Measurements from ENCODE around the gene CENPO. TPM values are rescaled to one million over a fixed set of nuclear protein-coding genes. Genes with fewer than 3 reads are reported as not detected.

CENPO gene
- total and polyA plus RNA-seq, 2 donors (not counting 3 experiments of a cell fraction or from before 2014, with no cell fraction given) = 26.8 to 45.3 TPM

DNA sequence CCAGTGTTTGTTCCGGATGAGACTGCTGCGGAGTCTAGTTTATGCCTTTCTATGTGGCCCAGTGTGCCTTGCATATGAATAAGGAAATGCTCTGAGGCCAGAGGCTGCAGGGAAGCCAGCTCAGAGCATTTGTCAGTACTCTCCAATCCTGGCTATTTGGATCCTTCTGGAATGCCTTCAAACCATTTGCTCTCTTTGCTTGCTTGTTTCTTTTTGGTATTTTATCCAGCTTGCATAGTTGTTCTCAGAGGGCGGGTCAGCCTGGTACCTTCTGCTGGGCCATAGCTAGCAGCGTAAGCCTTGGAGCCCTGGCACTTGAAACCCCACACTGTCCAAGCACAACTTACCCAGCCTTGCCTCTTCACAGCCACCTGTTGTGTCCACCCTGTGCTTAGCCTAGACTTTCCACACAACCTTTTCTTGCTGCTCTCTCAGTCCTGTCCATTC, 20.5 kb downstream of the CENPO start:
- Histone ChIP-seq H3K27me3 (ENCODE audit: control insufficient read depth in 2 of 2, insufficient read depth in 2 of 2, low read length in 2 of 2) (no peaks in the 10 kb centered on the region), H3K4me1 (ENCODE audit: control insufficient read depth, extremely low read depth, insufficient read depth, low read length) (peaks cover 24% of the 10 kb centered on the region), H4K20me1 (replicated peaks; ENCODE audit: control insufficient read depth, extremely low read depth, insufficient read depth, low read length) (no peaks in the 10 kb centered on the region), H3K79me2 (ENCODE audit: control insufficient read depth, insufficient read depth, low read length) (peaks cover 53% of the 10 kb centered on the region), H3K9me3 (replicated peaks; ENCODE audit: control insufficient read depth, insufficient read depth, low read length) (no peaks in the 10 kb centered on the region), H3K9me1 (replicated peaks; ENCODE audit: control insufficient read depth, extremely low read depth, insufficient read depth, low read length) (no peaks in the 10 kb centered on the region), H3K9ac (replicated peaks; ENCODE audit: extremely low read depth, insufficient read depth, low read length) (no peak overlapping the region), H3K4me3 (replicated peaks in 1 of 3; ENCODE audit: insufficient read depth in 1 of 3, low read depth in 1 of 3, low read length in 3 of 3) (no peak overlapping the region), H3K27ac (ENCODE audit: insufficient read depth, low read depth, low read length) (no peak overlapping the region), H3K4me2 (ENCODE audit: insufficient read depth, low read length) (no peak overlapping the region), H3K36me3 (ENCODE audit: control insufficient read depth in 2 of 2, extremely low read depth in 1 of 2, insufficient read depth in 2 of 2, low read length in 2 of 2) (peaks cover 0 to 10% of the 10 kb centered on the region in 2 experiments), H2AFZ (ENCODE audit: low read depth, low read length) (no peak overlapping the region)
- ChIA-PET CTCF (interaction anchor here (2.0 to 4.7 kb wide), 3 partner anchors 13 to 201 kb away, joined by 5 to 22 read pairs (median 17); partner anchors contain the start of genes CENPO and PTRHD1), POLR2A (no interaction called here)
- intact Hi-C loops (cut with micrococcal nuclease) = no loop called here
- BruUV-seq (replicated peaks) = no TSS peak
- TF ChIP-seq GATA2 (IDR thresholded peaks at IDR 0.05; ENCODE audit: insufficient read depth, insufficient read length, low read depth, low read length) = no peak
- no peak for TF ChIP-seq EZH2 (IDR thresholded peaks at IDR 0.05; ENCODE audit: borderline replicate concordance, low read depth, low read length, severe bottlenecking)
- TF ChIP-seq, protein P1, sequence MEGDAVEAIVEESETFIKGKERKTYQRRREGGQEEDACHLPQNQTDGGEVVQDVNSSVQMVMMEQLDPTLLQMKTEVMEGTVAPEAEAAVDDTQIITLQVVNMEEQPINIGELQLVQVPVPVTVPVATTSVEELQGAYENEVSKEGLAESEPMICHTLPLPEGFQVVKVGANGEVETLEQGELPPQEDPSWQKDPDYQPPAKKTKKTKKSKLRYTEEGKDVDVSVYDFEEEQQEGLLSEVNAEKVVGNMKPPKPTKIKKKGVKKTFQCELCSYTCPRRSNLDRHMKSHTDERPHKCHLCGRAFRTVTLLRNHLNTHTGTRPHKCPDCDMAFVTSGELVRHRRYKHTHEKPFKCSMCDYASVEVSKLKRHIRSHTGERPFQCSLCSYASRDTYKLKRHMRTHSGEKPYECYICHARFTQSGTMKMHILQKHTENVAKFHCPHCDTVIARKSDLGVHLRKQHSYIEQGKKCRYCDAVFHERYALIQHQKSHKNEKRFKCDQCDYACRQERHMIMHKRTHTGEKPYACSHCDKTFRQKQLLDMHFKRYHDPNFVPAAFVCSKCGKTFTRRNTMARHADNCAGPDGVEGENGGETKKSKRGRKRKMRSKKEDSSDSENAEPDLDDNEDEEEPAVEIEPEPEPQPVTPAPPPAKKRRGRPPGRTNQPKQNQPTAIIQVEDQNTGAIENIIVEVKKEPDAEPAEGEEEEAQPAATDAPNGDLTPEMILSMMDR (IDR thresholded peaks at IDR 0.05; ENCODE audit: extremely low read depth in 1 of 2, insufficient read depth in 1 of 2, low read depth in 1 of 2, low read length in 2 of 2) = no peak
- TF ChIP-seq, protein P2, sequence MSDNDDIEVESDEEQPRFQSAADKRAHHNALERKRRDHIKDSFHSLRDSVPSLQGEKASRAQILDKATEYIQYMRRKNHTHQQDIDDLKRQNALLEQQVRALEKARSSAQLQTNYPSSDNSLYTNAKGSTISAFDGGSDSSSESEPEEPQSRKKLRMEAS (IDR thresholded peaks at IDR 0.05; ENCODE audit: insufficient read depth, insufficient read length) = no peak
- TF ChIP-seq POLR2AphosphoS5 (IDR thresholded peaks at IDR 0.05; ENCODE audit: insufficient read depth, low read depth, low read length) = no peak
- TF ChIP-seq MYC (IDR thresholded peaks at IDR 0.05; ENCODE audit: low read depth, low read length) = no peak
- FAIRE-seq (no peak), DNase-seq (ENCODE audit: low read depth, low spot score) (no peak)
- dilution Hi-C loops (cut with MboI; ENCODE audit: extremely low pct_ligation_motif_present, low sequenced_read_pairs) = no loop called here

Data from endothelial cell of umbilical vein (primary cell).